ENCODE data around the gene NELFE.
"Not testable (repeated sequence)": the region's sequence is repeated elsewhere in the genome, so short reads cannot be mapped to it uniquely, and the experiment has no call there.

Gene NELFE

GRCh38 chr6:31949926-31950548 lies 8.7 kb downstream of the NELFE start:
- DNase-seq: no peak

GRCh38 chr6:31948753-31949413 lies 9.9 kb downstream of the NELFE start:
- DNase-seq: no peak

DNA sequence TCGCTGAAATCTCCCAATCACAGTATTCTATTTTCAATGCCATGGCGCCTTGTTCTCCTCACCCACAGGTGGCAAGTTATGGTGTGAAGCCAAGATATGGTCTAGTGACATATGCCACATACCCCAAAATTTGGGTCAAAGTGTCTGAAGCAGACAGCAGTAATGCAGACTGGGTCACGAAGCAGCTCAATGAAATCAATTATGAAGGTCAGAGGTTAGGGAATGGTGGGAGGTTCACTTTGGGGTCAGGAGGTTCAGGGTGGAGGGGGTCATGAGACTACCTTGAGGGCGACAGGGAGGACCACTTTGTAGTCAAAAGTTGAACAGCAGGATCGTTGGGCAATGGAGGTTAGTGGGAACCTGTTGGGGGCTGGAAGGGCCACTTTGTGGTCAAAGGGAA lies 10.5 kb downstream of the NELFE start:
- DNase-seq: no peak

DNA sequence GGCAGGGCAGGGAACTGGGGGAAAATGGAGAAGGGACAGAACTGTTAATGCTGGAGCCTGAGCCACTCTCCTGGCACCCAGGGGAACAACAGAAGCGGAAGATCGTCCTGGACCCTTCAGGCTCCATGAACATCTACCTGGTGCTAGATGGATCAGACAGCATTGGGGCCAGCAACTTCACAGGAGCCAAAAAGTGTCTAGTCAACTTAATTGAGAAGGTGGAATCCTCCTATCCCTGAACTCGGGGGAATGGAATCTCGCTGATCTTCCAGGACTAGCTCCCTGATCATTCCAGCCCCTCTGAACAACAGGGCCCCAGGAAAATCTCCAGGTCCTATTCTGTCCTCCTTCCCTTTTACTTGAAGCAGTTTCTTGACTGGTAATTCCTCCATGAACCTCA lies 10.9 kb downstream of the NELFE start:
- no peak for DNase-seq

DNA sequence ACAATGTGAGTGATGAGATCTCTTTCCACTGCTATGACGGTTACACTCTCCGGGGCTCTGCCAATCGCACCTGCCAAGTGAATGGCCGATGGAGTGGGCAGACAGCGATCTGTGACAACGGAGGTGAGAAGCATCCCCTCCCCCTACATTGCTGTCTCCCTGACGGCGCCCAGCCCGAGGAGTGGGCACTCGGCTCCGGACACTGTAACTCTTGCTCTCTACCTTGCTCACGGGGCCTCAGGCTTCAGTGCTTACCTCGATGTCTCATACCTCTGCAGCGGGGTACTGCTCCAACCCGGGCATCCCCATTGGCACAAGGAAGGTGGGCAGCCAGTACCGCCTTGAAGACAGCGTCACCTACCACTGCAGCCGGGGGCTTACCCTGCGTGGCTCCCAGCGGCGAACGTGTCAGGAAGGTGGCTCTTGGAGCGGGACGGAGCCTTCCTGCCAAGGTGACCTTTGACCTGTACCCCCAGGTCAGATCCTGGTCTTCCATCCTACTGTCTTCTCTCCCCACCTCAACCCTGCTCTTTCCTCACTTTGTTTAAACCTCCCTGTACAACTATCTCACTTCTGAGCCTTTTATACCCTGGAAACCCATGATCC lies 11.6 kb downstream of the NELFE start:
- no peak for DNase-seq

GRCh38 chr6:31946370-31946885 lies 12.3 kb downstream of the NELFE start:
- DNase-seq: no peak

GRCh38 chr6:31945507-31946369 lies 13.0 kb downstream of the NELFE start, which contains the start of gene CFB:
Gene CFB, plus strand, starts transcription at chr6:31946095. Its CDS starts 127 bp downstream, at chr6:31946222.
- DNase-seq: peak in 1 of 51 donors; percentile 5

DNA sequence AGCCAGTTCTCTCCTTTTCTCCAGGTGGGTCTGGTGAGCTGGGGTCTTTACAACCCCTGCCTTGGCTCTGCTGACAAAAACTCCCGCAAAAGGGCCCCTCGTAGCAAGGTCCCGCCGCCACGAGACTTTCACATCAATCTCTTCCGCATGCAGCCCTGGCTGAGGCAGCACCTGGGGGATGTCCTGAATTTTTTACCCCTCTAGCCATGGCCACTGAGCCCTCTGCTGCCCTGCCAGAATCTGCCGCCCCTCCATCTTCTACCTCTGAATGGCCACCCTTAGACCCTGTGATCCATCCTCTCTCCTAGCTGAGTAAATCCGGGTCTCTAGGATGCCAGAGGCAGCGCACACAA lies 13.6 kb downstream of the NELFE start:
- no peak for DNase-seq

DNA sequence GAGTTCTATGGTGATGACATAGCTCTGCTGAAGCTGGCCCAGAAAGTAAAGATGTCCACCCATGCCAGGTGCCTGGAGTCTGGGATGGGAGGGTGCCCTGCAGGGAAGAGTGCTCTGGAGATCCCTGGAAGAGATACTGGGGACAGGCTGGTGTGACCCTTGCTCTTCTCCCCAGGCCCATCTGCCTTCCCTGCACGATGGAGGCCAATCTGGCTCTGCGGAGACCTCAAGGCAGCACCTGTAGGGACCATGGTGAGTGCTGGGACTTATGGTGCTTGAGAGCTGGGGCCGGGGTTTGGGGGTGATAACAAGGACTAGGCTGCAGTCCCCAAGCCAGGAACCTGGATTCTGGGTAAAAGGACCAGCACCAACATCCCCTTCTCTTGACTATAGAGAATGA lies 15.0 kb downstream of the NELFE start:
- no peak for DNase-seq

GRCh38 chr6:31940256-31940664 lies 18.5 kb downstream of the NELFE start:
- DNase-seq: no peak

GRCh38 chr6:31935823-31936222 lies 22.9 kb downstream of the NELFE start:
- DNase-seq: no peak

- DNase-seq: no peak
Observed at GRCh38 chr6:31935021-31935420, 23.8 kb downstream of the NELFE start.

DNA sequence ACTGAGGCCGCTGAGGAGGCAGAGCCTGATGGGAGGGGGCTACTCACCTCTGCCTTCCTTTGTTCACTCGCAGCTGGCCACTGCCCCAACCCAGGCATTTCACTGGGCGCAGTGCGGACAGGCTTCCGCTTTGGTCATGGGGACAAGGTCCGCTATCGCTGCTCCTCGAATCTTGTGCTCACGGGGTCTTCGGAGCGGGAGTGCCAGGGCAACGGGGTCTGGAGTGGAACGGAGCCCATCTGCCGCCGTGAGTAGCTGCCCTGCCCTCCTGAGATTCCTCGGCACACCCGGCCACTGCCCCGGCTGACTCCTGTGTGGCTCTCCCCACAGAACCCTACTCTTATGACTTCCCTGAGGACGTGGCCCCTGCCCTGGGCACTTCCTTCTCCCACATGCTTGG lies 25.2 kb downstream of the NELFE start:
- DNase-seq: no peak

DNA sequence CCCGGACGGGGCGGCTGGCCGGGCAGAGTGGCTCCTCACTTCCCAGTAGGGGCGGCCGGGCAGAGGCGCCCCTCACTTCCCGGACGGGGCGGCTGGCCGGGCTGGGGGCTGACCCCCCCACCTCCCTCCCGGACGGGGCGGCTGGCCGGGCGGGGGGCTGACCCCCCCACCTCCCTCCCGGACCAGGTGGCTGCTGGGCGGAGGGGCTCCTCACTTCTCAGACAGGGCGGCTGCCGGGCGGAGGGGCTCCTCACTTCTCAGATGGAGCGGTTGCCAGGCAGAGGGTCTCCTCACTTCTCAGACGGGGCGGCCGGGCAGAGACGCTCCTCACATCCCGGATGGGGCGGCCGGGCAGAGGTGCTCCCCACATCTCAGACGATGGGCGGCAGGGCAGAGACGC lies 26.6 kb downstream of the NELFE start:
- not testable (repeated sequence) for DNase-seq

- no peak for DNase-seq
Observed at GRCh38 chr6:31930962-31931361, 27.8 kb downstream of the NELFE start.

DNA sequence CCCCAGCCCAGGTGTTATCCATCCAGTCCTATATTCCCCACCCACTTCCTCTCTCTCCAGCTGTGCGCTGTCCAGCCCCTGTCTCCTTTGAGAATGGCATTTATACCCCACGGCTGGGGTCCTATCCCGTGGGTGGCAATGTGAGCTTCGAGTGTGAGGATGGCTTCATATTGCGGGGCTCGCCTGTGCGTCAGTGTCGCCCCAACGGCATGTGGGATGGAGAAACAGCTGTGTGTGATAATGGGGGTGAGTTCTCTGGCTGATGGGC lies 30.2 kb downstream of the NELFE start:
- DNase-seq: no peak

DNA sequence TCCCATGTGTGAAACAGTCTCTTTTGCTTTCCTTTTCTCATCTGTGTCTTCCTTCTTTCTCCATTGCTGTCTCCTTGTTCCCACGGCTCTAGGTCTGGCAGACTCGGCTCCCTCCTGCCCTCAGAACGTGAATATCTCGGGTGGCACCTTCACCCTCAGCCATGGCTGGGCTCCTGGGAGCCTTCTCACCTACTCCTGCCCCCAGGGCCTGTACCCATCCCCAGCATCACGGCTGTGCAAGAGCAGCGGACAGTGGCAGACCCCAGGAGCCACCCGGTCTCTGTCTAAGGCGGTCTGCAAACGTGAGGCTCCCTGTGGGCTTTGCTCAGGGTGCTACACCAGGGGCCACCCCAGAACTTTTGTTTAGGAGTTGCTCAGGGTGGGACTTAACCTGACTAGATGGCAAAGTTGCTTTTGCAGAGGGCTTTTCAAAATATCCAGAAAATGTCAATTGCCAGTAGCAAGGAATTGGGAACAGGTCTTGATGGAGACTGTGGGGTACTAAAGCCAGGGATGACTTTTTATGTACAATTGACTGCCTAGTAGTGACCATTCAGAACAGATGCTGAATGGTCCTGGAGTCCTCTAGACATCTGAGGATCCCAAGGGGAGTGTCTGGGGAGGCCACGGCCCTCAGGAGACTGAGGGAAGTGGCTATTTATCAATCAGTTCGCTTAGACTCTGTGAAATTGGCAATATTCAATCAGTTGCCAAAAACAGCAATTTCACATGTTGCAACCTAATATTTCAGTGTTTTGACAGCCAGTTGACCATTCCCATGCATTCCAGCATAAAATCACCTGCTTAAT lies 30.7 kb downstream of the NELFE start:
- DNase-seq: no peak

DNA sequence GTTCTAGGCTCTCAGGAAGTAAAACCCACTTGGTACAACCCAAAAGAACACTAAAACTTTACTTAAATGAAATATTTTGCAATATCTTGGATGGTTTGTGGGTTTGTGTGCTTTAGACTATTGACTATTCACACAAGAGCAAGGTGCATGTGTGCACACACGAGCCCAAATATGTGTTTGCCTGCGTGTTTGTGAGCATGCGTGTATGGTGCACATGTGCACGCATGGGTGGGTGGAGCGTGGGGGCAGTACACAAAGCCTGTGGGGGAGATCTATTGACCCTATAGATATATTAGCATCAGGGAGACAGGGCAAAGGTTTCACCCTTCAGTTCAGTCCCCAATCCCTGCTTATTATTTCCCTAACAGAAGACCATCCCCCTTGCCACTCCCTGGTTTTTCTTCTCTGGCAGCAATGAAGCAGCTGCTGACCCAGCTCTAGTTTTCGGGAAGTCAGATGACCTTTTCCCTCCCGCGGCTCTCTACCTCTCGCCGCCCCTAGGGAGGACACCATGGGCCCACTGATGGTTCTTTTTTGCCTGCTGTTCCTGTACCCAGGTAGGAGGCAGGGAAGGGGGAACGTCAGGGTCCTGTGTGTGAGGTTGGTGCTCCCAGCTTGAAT lies 31.4 kb downstream of the NELFE start, which contains the start of gene C2:
C2 (plus strand) TSS at position 476 of the 621 bp plus-strand sequence; CDS start at position 512, 36 bp downstream.
- peak in 1 of 51 donors; percentile 4 for DNase-seq

GRCh38 chr6:31922942-31923341 lies 35.8 kb downstream of the NELFE start:
- DNase-seq: no peak

DNA sequence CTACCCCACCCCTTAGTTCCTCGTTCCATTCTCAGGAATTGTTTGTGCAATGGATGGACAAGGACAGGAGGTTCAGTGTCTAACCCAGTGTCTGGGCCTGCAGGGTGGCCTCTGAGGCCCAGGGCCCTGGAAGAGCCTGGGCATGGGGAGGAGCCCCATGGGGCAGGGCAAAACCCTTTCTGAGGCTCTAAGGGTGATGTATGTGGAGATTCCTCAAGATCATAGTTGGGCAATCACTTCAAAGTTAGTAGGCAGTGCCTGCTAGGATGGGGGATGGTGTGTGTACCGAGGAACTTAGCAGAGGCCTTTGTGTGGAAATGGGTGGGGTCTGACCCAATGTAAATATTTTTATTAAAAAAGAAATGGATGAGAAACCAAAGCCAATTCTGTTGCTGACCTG lies 38.0 kb downstream of the NELFE start:
- no peak for DNase-seq
